OCI-LY7 (cell line): ENCODE results near the gene PTPRE. TPM values are rescaled to one million over a fixed set of nuclear protein-coding genes. Genes with fewer than 3 reads are reported as not detected.

Experiments used
- BruUV-seq: library from RNA; stranded (reverse); fragments of 400-500 nt; replicated peaks from 2 replicates; lab custom pipeline; 2021; lab: Mats Ljungman, UMichigan
- CTCF ChIA-PET: fragments of 300-600 bp; sonication (Branson Sonifier 250); formaldehyde crosslinking; loops from one replicate; lab custom pipeline; 2022; ENCODE audit warnings: antibody characterized with exemption; ENCODE audit not compliant: unreplicated experiment; lab: Charles Lee
- POLR2A ChIA-PET: fragments of 300-600 bp; sonication (Branson Sonifier 250); formaldehyde crosslinking; loops from one replicate; lab custom pipeline; 2022; ENCODE audit warnings: antibody characterized with exemption; lab: Charles Lee
- DNase-seq: peaks from one replicate; pipeline ENCODE4 v3.0.0-alpha.2; 2015; ENCODE audit warnings: low spot score
- H2AFZ ChIP-seq: fragments of 200-600 bp; sonication (generic), shearing (Covaris generic); 2 replicates; pipeline ENCODE4 v1.6.1; 2014; ENCODE audit warnings: mild to moderate bottlenecking, antibody characterized with exemption, low read length, moderate library complexity
- H3K27ac ChIP-seq: fragments of 200-600 bp; sonication (generic); 2 replicates; pipeline ENCODE4 v1.5.1; 2014; ENCODE audit warnings: mixed run types, low read depth, mild to moderate bottlenecking, moderate library complexity, low read length, inconsistent platforms; ENCODE audit not compliant: poor library complexity, severe bottlenecking
- H3K36me3 ChIP-seq: fragments of 200-600 bp; sonication (generic); 2 replicates; pipeline ENCODE4 v1.6.1; 2014; ENCODE audit warnings: mild to moderate bottlenecking, antibody characterized with exemption, low read length, moderate library complexity, mixed read lengths; ENCODE audit not compliant: insufficient read depth
- H3K4me1 ChIP-seq: fragments of 200-600 bp; sonication (generic); 2 replicates; pipeline ENCODE4 v1.5.1; 2014; ENCODE audit warnings: mild to moderate bottlenecking, low read length; ENCODE audit not compliant: insufficient read depth, poor library complexity, severe bottlenecking
- H3K4me2 ChIP-seq: fragments of 200-600 bp; sonication (generic); 2 replicates; pipeline ENCODE4 v1.6.1; 2014; ENCODE audit warnings: mild to moderate bottlenecking, low read length
- H3K4me3 ChIP-seq: fragments of 200-600 bp; sonication (generic); 2 replicates; pipeline ENCODE4 v1.5.1; 2014; ENCODE audit warnings: mild to moderate bottlenecking, low read depth, low read length; ENCODE audit not compliant: poor library complexity, severe bottlenecking
- H3K79me2 ChIP-seq: fragments of 200-600 bp; sonication (generic); 2 replicates; pipeline ENCODE4 v1.6.1; 2016; ENCODE audit warnings: low read depth, mild to moderate bottlenecking, low read length, moderate library complexity, mixed read lengths; ENCODE audit not compliant: insufficient read depth
- H3K9me2 ChIP-seq: fragments of 200-600 bp; sonication (generic); 2 replicates; pipeline ENCODE4 v1.6.1; 2016; ENCODE audit warnings: mild to moderate bottlenecking, low read length, mixed read lengths; ENCODE audit not compliant: insufficient read depth
- H3K9me3 ChIP-seq: fragments of 200-600 bp; sonication (generic); 2 replicates; pipeline ENCODE4 v1.6.1; 2014; ENCODE audit warnings: mild to moderate bottlenecking, mixed run types, low read length, mixed read lengths
- H4K20me1 ChIP-seq: fragments of 200-600 bp; sonication (generic); 2 replicates; pipeline ENCODE4 v1.6.1; 2014; ENCODE audit warnings: mild to moderate bottlenecking, antibody characterized with exemption, low read length, moderate library complexity, mixed read lengths; ENCODE audit not compliant: insufficient read depth
- CTCF ChIP-seq: fragments of 200-600 bp; sonication (generic); conservative IDR thresholded peaks from 2 replicates; pipeline ENCODE4 v1.5.1; 2014; ENCODE audit warnings: mild to moderate bottlenecking, antibody characterized with exemption, low read length, moderate library complexity, mixed read lengths
- EZH2phosphoT487 ChIP-seq: fragments of 200-600 bp; sonication (generic); IDR thresholded peaks from 2 replicates; pipeline ENCODE4 v1.6.1; 2018; ENCODE audit warnings: low read depth, borderline replicate concordance, mild to moderate bottlenecking, mixed run types, antibody characterized with exemption, low read length, moderate library complexity, mixed read lengths
- intact Hi-C: fragments of 100-400 bp; cut with micrococcal nuclease; formaldehyde crosslinking; loops from one replicate; pipeline ENCODE4 v1.10.0; 2022; ENCODE audit not compliant: unreplicated experiment
- total RNA-seq, 2 experiments: library from RNA; depleted of rRNA in 1 of 2; stranded (reverse); fragments of >200 nt in 1 of 2; shearing (Covaris generic) in 1 of 2; gene quantifications; 2 replicates each; pipeline ENCODE4 v1.2.3, GENCODE V29; 2014 to 2022

Gene PTPRE
- total RNA-seq, 2 experiments from 2014 or later, result 6.8 to 8.3 TPM

GRCh38 chr10:128130051-128130450 is 223.1 kb downstream of the PTPRE start:
- H3K4me2 ChIP-seq, result no peak overlapping the region
- no peaks in the 10 kb centered on the region for H3K9me3 ChIP-seq
- peaks cover 6% of the 10 kb centered on the region for H3K4me1 ChIP-seq
- no peak for DNase-seq
- CTCF ChIA-PET, result no interaction called here
- intact Hi-C loops, result no loop called here
- H2AFZ ChIP-seq, result no peak overlapping the region
- TF ChIP-seq EZH2phosphoT487 (no peak), CTCF (no peak)
- POLR2A ChIA-PET, result interaction anchor here (0.8 to 1.0 kb wide), 2 partner anchors 19 to 44 kb away, joined by 3 read pairs; no protein-coding TSS in a partner anchor
- H3K36me3 ChIP-seq, result peaks cover 7% of the 10 kb centered on the region
- BruUV-seq, result no TSS peak
- peaks cover 10% of the 10 kb centered on the region for H3K79me2 ChIP-seq
- peaks cover 3% of the 10 kb centered on the region; the same call in 1 of the 2 replicates for H4K20me1 ChIP-seq
- no peak overlapping the region for H3K4me3 ChIP-seq
- H3K27ac ChIP-seq, result no peak overlapping the region
- H3K9me2 ChIP-seq, result no peaks in the 10 kb centered on the region

Other genes starting within 250 kb of the PTPRE start
- gene FOXI2, start 169.9 kb upstream of the PTPRE start, total RNA-seq (2014; rRNA removed; shearing (Covaris generic)), result not detected in 2 replicates
- not detected in 2 replicates for gene FOXI2, start 169.9 kb upstream of the PTPRE start, total RNA-seq (2022)
- not detected in 2 replicates for gene CLRN3, start 14.2 kb upstream of the PTPRE start, total RNA-seq (2014; rRNA removed; shearing (Covaris generic))
- not detected in 2 replicates for gene CLRN3, start 14.2 kb upstream of the PTPRE start, total RNA-seq (2022)
- 139 and 165 TPM in 2 replicates for gene MKI67, start 219.3 kb downstream of the PTPRE start, total RNA-seq (2014; rRNA removed; shearing (Covaris generic))
- 192 and 217 TPM in 2 replicates for gene MKI67, start 219.3 kb downstream of the PTPRE start, total RNA-seq (2022)